8988T (cell line): Measurements from ENCODE around the gene CSRNP3.
"Not testable (repeated sequence)": the region's sequence is repeated elsewhere in the genome, so short reads cannot be mapped to it uniquely, and the experiment has no call there.

ENCODE experiments used
- DNase-seq: peaks from one replicate; pipeline ENCODE4 v3.0.0; 2011

CSRNP3 gene

GRCh38 chr2:165636959-165637358 is 167.5 kb downstream of the CSRNP3 start:
- no peak for DNase-seq

GRCh38 chr2:165637396-165637795 is 167.9 kb downstream of the CSRNP3 start:
- DNase-seq, result no peak

GRCh38 chr2:165639504-165639903 is 170.0 kb downstream of the CSRNP3 start:
- no peak for DNase-seq

GRCh38 chr2:165640247-165640929 is 170.9 kb downstream of the CSRNP3 start:
- no peak for DNase-seq

DNA sequence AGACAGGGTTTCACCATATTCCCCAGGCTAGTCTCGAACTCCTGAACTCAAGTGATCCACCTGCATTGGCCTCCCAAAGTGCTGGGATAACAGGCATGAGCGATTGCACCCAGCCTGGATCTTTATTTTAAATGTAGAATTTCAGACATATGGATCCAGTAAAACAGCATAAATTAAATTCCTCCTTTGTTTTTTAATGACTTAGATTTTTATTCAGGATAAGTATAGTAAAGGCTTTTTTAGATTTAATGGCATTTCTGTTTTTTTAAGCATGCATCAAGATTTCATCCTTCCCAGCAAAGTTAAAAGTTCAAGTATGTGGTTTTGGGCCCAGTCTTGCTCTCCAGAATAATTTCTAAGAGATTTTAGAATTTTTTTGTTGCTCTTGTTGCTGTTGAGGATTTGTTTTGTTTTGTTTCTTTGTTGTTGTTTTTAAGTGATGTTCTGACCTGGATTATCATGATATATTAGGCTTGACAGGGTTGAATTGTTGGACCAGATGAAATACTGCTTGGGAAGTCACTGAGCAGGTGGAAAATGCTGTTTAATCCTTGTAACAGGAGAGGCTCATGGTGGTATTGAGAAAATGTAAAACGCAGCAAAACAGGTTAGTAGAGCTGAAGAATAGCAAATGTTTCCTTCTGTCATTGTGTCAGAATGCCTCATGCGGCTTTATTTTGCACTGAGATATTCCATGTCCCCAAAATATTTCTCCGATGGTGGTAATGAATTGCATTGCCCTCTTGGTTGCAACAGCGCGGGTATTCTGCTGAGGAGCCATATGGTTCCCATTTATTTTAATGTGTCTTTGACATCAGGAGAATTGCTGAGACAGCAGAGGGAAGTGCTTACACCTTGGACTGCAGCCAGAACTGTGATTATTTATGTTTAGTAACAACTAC is 176.7 kb downstream of the CSRNP3 start:
- no peak for DNase-seq

- DNase-seq, result no peak
These were observed 177.9 kb downstream of the CSRNP3 start for GRCh38 chr2:165647409-165647808.

- DNase-seq, result no peak
These were observed 179.3 kb downstream of the CSRNP3 start for GRCh38 chr2:165648801-165649200.

GRCh38 chr2:165651233-165651632 is 181.7 kb downstream of the CSRNP3 start:
- no peak for DNase-seq

- DNase-seq, result no peak
These were observed 186.2 kb downstream of the CSRNP3 start for GRCh38 chr2:165655661-165656060.

DNA sequence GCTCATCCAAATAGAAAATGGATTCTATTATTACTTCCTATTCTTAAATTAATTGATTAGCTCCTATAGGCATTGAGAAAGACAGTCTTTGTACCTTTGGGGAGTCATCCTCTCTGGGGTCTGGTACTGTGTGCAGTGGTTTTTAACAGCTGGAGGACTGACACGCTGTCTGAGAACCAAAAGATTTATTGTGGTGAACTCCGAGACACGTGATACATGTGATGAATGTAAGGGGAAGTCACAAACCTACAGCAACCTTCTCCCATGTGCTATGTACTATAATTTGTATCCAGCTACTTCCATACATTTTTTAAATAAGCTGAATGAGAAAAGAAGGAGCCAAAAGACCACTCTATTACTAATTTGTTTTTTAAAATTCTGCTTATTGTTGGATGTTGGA is 190.9 kb downstream of the CSRNP3 start:
- no peak for DNase-seq

GRCh38 chr2:165662720-165663119 is 193.2 kb downstream of the CSRNP3 start:
- DNase-seq, result no peak

DNA sequence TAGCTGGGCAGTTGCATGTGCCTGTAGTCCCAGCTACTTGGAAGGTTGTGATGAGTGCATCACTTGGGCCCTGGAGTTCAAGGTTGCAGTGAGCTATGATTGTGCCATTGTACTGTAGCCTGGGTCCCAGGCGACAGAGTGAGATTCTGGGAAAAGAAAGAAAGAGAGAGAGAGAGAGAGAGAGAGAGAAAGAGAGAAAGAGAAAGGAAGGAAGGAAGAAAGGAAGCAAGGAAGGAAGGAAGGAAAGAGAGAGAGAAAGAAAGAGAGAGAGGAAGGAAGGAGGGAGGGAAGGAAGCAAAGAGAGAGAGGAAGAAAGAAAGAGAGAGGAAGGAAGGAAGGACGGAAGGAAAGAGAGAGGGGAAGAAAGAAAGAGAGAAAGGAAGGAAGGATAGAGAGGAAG is 196.1 kb downstream of the CSRNP3 start:
- DNase-seq, result no peak

DNA sequence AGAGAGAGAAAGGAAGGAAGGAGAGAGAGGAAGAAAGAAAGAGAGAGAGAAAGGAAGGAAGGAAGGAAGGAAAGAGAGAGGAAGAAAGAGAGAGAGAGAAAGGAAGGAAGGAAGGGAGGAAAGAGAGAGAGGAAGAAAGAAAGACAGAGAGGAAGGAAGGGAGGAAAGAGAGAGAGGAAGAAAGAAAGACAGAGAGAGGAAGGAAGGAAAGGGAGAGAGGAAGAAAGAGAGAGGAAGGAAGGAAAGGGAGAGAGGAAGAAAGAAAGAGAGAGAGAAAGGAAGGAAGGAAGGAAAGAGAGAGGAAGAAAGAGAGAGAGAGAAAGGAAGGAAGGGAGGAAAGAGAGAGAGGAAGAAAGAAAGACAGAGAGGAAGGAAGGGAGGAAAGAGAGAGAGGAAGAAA is 196.6 kb downstream of the CSRNP3 start:
- DNase-seq, result not testable (repeated sequence)

DNA sequence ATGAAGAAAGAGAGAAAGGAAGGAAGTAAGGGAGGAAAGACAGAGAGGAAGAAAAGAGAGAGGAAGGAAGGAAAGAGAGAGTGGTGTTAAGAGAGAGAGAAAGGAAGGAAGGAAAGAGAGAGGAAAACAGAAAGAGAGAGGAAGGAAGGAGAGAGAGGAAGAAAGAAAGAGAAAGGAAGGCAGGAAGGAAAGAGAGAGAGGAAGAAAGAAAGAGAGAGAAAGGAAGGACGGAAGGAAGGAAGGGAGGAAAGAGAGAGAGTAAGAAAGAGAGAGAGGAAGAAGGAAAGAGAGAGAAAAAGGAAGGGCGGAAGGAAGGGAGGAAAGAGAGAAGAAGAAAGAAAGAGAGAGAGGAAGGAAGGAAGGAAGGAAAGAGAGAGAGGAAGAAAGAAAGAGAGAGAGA is 197.1 kb downstream of the CSRNP3 start:
- no peak for DNase-seq

DNA sequence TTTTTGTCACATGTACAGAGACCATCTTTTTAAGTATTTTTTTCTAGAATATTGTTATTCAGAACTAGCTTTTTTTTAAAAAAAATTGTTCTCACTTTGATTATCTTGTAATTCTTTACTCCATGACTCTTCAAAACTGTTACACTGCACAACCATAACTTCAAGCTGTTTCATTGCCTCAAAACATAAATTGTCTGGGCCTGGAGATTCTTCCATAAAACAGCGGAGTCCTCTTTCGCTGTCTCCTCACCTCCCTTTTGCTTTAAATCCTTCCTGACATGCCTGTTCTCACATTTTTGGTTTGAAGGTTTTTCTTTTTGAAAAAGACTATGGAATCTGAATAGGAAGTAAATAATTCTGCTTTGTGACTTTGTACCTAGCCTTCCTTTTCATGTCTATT is 197.9 kb downstream of the CSRNP3 start:
- DNase-seq, result no peak

- no peak for DNase-seq
These were observed 205.3 kb downstream of the CSRNP3 start for GRCh38 chr2:165674780-165675179.

DNA sequence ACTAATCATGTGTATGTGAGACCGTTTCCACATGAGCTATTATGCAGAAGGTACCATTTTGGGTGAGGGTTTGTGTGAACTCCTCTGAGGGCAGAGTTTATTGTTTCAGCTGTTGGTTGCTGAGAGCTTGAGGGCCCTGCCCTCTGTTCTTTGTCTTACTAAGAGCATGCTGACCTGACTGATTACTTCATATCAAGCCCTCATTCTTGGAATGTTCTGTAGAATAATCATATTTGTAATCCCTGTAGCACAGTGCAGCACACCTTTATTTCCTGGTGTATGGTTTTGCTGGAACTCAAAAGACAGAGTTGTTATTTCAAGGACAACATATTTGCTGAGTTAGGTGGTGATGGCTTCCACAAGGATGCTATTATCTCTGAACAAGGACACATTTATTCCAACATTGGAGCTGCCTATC is 206.1 kb downstream of the CSRNP3 start:
- DNase-seq, result no peak

GRCh38 chr2:165678882-165679281 is 209.4 kb downstream of the CSRNP3 start:
- no peak for DNase-seq

DNA sequence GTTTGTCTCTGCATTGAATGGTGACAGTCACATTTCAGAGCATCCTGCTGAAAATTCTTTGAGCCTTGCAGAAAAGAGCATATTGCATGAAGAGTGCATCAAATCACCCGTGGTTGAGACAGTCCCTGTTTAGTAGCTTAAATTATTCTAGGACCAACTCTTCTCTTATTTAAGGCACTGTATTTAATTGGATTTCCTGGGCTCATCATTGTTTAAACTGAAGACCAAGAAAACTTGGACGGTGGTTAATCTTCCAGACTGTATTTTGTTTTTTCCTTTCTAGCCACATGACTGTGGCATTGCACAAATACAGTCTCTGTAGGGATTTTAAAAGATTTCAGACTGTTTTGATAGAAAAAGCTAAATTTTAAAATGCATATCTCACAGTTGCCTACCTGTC is 210.1 kb downstream of the CSRNP3 start:
- DNase-seq, result no peak

- DNase-seq, result no peak
These were observed 212.3 kb downstream of the CSRNP3 start for GRCh38 chr2:165681841-165682240.

DNA sequence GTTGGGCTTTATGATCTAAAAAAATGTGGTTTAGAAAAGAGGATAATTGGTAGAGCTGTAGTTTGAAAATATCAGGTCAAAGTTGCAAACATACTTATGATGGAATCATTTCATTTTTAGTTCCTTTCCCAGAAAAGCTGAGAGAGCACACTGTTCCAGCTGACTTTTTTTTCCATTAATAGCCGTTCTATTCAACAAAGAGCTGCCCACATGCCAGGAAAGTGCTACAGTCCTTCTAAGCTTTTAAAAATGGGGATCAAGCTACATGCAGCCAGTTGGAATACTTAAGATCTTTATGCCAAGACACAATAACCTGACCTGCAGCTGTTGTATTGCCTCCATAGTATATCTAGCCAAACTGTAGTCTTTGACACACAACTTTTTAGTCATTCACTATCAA is 213.0 kb downstream of the CSRNP3 start:
- DNase-seq, result no peak

GRCh38 chr2:165686800-165687199 is 217.3 kb downstream of the CSRNP3 start:
- no peak for DNase-seq

DNA sequence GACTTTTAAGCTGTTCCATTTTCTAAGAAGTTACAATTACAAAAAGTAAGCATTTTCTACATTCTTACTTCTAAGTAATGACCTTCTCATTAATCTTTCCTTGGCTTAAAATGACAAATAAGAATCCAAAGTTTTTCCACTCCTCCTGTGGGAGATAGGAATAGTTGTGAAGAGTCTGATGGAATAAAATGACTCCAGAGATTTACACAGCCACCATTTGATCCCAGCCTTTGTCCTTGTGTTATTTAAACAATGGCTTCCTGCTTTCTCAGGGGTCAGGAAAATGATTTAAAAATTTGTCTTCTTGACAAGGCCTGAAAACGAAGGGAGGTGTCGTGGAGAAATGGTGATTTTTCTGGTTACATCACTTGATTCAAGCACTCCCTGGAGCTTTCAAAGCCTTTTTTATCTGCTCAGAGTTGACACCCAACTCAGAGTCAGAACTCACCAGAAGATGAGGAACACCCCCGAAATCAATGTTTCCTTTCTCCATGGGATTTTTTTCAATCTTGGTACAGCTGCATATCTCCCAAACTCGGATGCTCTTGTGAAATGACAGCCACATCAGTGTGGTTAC is 218.0 kb downstream of the CSRNP3 start:
- no peak for DNase-seq

DNA sequence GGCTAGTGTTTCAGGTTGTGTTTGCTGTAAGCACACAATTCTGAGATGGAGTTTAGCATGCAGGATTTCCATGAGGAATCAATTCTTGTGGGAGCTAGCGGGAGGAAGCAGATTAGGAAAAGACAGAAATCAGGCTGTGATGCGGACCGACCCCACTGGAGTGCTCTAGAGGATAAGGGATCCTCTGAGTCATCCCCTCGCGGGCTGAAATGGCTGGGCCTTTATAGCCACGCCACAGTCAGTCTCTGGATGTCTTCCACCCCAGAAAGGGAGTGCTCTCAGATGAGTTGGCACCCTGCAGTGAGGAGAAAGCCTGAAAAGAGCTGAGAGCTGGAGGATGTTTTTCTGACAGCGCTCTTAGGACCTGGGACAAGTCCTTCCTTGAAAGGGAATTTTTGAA is 222.1 kb downstream of the CSRNP3 start:
- DNase-seq, result no peak
